Left ventricle myocardium inferior (tissue), 1 donor: ENCODE measurements around the gene TSHZ3. TPM values are rescaled to one million over a fixed set of nuclear protein-coding genes. Genes with fewer than 3 reads are reported as not detected.

Experiments
- DNase-seq: peaks from one replicate; pipeline ENCODE4 v3.0.0-alpha.2; 2020
- H3K27ac ChIP-seq: fragments of 200-600 bp; replicated peaks from 2 replicates; pipeline ENCODE4 v1.8.0; 2021
- H3K27me3 ChIP-seq: fragments of 200-600 bp; 2 replicates; pipeline ENCODE4 v1.8.0; 2021; ENCODE audit warnings: low read depth
- H3K36me3 ChIP-seq: fragments of 200-600 bp; 2 replicates; pipeline ENCODE4 v1.8.0; 2021
- H3K4me1 ChIP-seq: fragments of 200-600 bp; 2 replicates; pipeline ENCODE4 v1.8.0; 2021
- H3K4me3 ChIP-seq: fragments of 200-600 bp; 2 replicates; pipeline ENCODE4 v1.8.0; 2021; ENCODE audit warnings: mild to moderate bottlenecking, moderate library complexity
- H3K9me3 ChIP-seq: fragments of 200-600 bp; replicated peaks from 2 replicates; pipeline ENCODE4 v1.8.0; 2021
- CTCF ChIP-seq: fragments of 200-600 bp; IDR thresholded peaks from 2 replicates; pipeline ENCODE4 v1.8.0; 2021; ENCODE audit warnings: antibody characterized with exemption, mild to moderate bottlenecking, borderline replicate concordance
- intact Hi-C: fragments of 100-400 bp; cut with micrococcal nuclease; formaldehyde crosslinking; loops from one replicate; pipeline ENCODE4 v1.11.0; 2022
- total RNA-seq: library from RNA; stranded (reverse); fragmentation: NEBNext Ultra II Directional; extraction: Animal tissue kit (Norgen Biotek cat#: 25700); gene quantifications from one replicate; pipeline ENCODE4 v1.2.1, GENCODE V29; 2021
- donor health status: DM: no; HTN: yes; CAD: no; lungs with severe emphysema.

TSHZ3 gene
- total RNA-seq, 1 donor from 2014 or later, result 2.9 TPM

- Histone ChIP-seq H3K27me3 (no peaks in the 10 kb centered on the region), H3K27ac (no peak overlapping the region), H3K9me3 (no peaks in the 10 kb centered on the region), H3K4me3 (no peak overlapping the region), H3K4me1 (peaks cover 25% of the 10 kb centered on the region), H3K36me3 (no peaks in the 10 kb centered on the region)
- TF ChIP-seq CTCF, result no peak
- intact Hi-C loops, result no loop called here
- no peak for DNase-seq
Measured at GRCh38 chr19:31334101-31334848, 15.0 kb downstream of the TSHZ3 start.

DNA sequence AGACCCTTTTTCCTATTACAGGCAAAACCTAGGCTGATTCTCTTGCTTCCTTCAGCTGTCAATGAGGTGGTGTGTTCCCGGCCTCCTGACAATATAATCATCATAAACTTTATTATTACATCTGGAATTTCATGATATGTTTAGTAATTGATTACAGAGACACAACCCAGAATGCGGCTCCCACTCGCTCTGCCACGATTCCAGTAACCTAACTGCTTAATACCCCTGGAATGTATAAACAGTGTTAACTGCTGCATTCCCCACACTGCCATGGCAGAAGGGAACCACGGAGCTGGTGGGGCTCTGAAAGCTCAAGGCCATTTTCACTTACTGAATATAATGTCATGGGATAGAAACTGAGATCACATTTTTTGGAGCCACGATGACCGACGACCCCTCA is 17.1 kb downstream of the TSHZ3 start:
- Histone ChIP-seq H3K36me3 (no peaks in the 10 kb centered on the region), H3K4me3 (no peak overlapping the region), H3K27ac (no peak overlapping the region), H3K4me1 (peaks cover 11% of the 10 kb centered on the region), H3K9me3 (no peaks in the 10 kb centered on the region), H3K27me3 (no peaks in the 10 kb centered on the region)
- TF ChIP-seq CTCF, result no peak
- DNase-seq, result no peak
- intact Hi-C loops, result no loop called here

DNA sequence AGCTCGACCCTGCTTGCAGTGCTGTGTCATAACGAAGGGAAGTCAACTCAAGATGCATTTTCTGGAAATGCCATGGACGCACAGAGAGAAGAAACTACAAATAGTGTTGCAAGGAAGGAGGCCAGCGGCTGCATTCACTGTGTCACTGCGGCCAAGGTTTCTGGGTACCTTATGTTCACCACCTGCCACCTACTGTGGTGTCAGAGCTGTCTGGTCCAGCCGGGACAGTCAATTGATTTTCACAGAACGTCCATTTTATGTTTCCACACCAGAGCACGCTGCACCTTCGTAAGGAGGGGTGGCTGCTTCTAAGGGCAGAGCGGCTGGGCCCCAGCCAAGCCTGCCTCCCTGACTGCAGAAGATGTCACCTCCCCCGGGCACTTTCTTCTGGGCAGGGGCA is 17.7 kb downstream of the TSHZ3 start:
- no peak for DNase-seq
- no peak for TF ChIP-seq CTCF
- no peaks in the 10 kb centered on the region for H3K9me3 ChIP-seq
- peaks cover 11% of the 10 kb centered on the region for H3K4me1 ChIP-seq
- no peaks in the 10 kb centered on the region for H3K36me3 ChIP-seq
- H3K4me3 ChIP-seq, result no peak overlapping the region
- no peaks in the 10 kb centered on the region for H3K27me3 ChIP-seq
- intact Hi-C loops, result no loop called here
- H3K27ac ChIP-seq, result no peak overlapping the region

DNA sequence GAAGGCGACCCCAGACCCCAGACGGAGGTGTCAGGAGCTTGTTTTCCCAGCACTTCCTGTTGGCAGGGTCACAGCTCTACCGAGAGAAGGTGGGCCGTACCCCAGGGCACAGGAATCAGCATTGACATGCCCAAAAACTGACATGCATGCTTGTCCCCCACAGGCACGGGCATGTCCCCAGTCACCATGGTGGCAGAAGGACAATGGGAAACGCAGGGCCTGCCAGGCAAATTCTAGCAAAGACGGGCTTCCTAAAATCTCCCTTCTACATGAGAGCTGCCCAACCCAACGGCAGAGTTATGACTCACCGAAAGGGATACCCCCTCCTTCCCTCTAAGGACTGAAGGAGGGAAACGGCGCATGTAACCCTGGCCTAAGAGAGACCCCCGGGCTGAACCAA is 18.5 kb downstream of the TSHZ3 start:
- H3K27ac ChIP-seq, result no peak overlapping the region
- no peak for DNase-seq
- intact Hi-C loops, result no loop called here
- peaks cover 11% of the 10 kb centered on the region for H3K4me1 ChIP-seq
- no peak for TF ChIP-seq CTCF
- no peaks in the 10 kb centered on the region for H3K27me3 ChIP-seq
- no peaks in the 10 kb centered on the region for H3K9me3 ChIP-seq
- no peaks in the 10 kb centered on the region for H3K36me3 ChIP-seq
- H3K4me3 ChIP-seq, result no peak overlapping the region

- peak overlapping the region; percentile 28 for H3K27ac ChIP-seq
- no peak overlapping the region for H3K4me3 ChIP-seq
- no peak for TF ChIP-seq CTCF
- intact Hi-C loops, result no loop called here
- no peaks in the 10 kb centered on the region for H3K36me3 ChIP-seq
- no peaks in the 10 kb centered on the region for H3K9me3 ChIP-seq
- DNase-seq, result no peak
- no peaks in the 10 kb centered on the region for H3K27me3 ChIP-seq
- peaks cover 11% of the 10 kb centered on the region for H3K4me1 ChIP-seq
Measured at GRCh38 chr19:31330237-31330636, 19.0 kb downstream of the TSHZ3 start.
